Transverse colon (tissue), 4 donors: ENCODE measurements around the gene DYNC1LI1.

Source experiments
- EP300 ChIP-seq: sonication (generic); formaldehyde crosslinking; IDR thresholded peaks from one replicate; pipeline ENCODE4 v1.6.1; 2017; ENCODE audit warnings: antibody characterized with exemption, low read depth
- POLR2A ChIP-seq: fragments of 450-650 bp; IDR thresholded peaks from one replicate; pipeline ENCODE4 v1.6.1; 2016; ENCODE audit warnings: antibody characterized with exemption, mild to moderate bottlenecking, moderate library complexity
- POLR2AphosphoS5 ChIP-seq, 3 donors: sonication (generic); formaldehyde crosslinking; IDR thresholded peaks; one replicate each; pipeline ENCODE4 v1.6.1; 2016; ENCODE audit warnings: antibody characterized with exemption in 3 of 3
- TF ChIP-seq, protein P1 (sequence below), 5 experiments: fragments of 200-600 bp in 3 of 5; fragments of 450-650 bp in 2 of 5; sonication (generic) in 3 of 5; IDR thresholded peaks; 1 replicate in 2 of 5; 2 replicates in 3 of 5; pipeline ENCODE4 v1.5.1; 2016 to 2017; ENCODE audit warnings: antibody characterized with exemption in 5 of 5, inconsistent platforms in 3 of 5, mild to moderate bottlenecking in 2 of 5, moderate library complexity in 1 of 5

- TF ChIP-seq, protein P1, sequence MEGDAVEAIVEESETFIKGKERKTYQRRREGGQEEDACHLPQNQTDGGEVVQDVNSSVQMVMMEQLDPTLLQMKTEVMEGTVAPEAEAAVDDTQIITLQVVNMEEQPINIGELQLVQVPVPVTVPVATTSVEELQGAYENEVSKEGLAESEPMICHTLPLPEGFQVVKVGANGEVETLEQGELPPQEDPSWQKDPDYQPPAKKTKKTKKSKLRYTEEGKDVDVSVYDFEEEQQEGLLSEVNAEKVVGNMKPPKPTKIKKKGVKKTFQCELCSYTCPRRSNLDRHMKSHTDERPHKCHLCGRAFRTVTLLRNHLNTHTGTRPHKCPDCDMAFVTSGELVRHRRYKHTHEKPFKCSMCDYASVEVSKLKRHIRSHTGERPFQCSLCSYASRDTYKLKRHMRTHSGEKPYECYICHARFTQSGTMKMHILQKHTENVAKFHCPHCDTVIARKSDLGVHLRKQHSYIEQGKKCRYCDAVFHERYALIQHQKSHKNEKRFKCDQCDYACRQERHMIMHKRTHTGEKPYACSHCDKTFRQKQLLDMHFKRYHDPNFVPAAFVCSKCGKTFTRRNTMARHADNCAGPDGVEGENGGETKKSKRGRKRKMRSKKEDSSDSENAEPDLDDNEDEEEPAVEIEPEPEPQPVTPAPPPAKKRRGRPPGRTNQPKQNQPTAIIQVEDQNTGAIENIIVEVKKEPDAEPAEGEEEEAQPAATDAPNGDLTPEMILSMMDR (IDR thresholded peaks at IDR 0.05): no peak
- no peak for TF ChIP-seq POLR2A
- TF ChIP-seq POLR2AphosphoS5 (IDR thresholded peaks at IDR 0.05): no peak
- no peak for TF ChIP-seq EP300
These were observed 6.5 kb upstream of the DYNC1LI1 start for GRCh38 chr3:32577174-32577573.
